PFSK-1 (cell line): ENCODE data around the gene WRAP73.

Experiments
- FOXP2 ChIP-seq: optimal IDR thresholded peaks from 2 replicates; pipeline ENCODE3; 2011; ENCODE audit warnings: borderline replicate concordance, control low read depth, inconsistent platforms; ENCODE audit not compliant: insufficient read depth; ENCODE audit errors: extremely low read length, extremely low read depth
- POLR2AphosphoS5 ChIP-seq: IDR thresholded peaks from 2 replicates; pipeline ENCODE4 v1.6.1; 2012; ENCODE audit warnings: low read depth, mild to moderate bottlenecking, control low read depth, low read length, moderate library complexity
- REST ChIP-seq, 2 experiments: IDR thresholded peaks; 2 replicates each; pipeline versions ENCODE4 v1.6.1 to v1.8.0; 2011 to 2012; ENCODE audit warnings: low read depth in 2 of 2, low read length in 2 of 2, control low read depth in 1 of 2, inconsistent platforms in 1 of 2, mild to moderate bottlenecking in 1 of 2, moderate library complexity in 1 of 2; ENCODE audit not compliant: insufficient read depth in 1 of 2
- SIN3A ChIP-seq: IDR thresholded peaks from 2 replicates; pipeline ENCODE4 v1.6.1; 2012; ENCODE audit warnings: mild to moderate bottlenecking, low read length, moderate library complexity, borderline replicate concordance; ENCODE audit not compliant: insufficient read depth
- TAF1 ChIP-seq: IDR thresholded peaks from 2 replicates; pipeline ENCODE4 v1.6.1; 2012; ENCODE audit warnings: low read length, control low read depth, borderline replicate concordance; ENCODE audit not compliant: insufficient read depth

WRAP73 gene

GRCh38 chr1:3630914-3631313 is 19.0 kb downstream of the WRAP73 start:
- TF ChIP-seq FOXP2 = no peak
- TF ChIP-seq TAF1 = no peak
- no peak for TF ChIP-seq REST (IDR thresholded peaks at IDR 0.05; ENCODE audit: insufficient read depth in 1 of 2, low read depth in 2 of 2, low read length in 2 of 2)
- TF ChIP-seq SIN3A = no peak

- TF ChIP-seq TAF1 = no peak
- no peak for TF ChIP-seq REST (IDR thresholded peaks at IDR 0.05; ENCODE audit: insufficient read depth in 1 of 2, low read depth in 2 of 2, low read length in 2 of 2)
- TF ChIP-seq SIN3A = no peak
- no peak for TF ChIP-seq POLR2AphosphoS5
- TF ChIP-seq FOXP2 = no peak
Measured at GRCh38 chr1:3630161-3630611, 19.7 kb downstream of the WRAP73 start.

GRCh38 chr1:3629561-3630160 is 20.2 kb downstream of the WRAP73 start:
- TF ChIP-seq POLR2AphosphoS5 = no peak
- no peak for TF ChIP-seq SIN3A
- TF ChIP-seq REST (IDR thresholded peaks at IDR 0.05; ENCODE audit: insufficient read depth in 1 of 2, low read depth in 2 of 2, low read length in 2 of 2) = no peak
- TF ChIP-seq FOXP2 = no peak
- TF ChIP-seq TAF1 = no peak

- TF ChIP-seq POLR2AphosphoS5 (no peak), REST (IDR thresholded peaks at IDR 0.05; ENCODE audit: insufficient read depth in 1 of 2, low read depth in 2 of 2, low read length in 2 of 2) (no peak), TAF1 (no peak), FOXP2 (no peak), SIN3A (no peak)
Measured at GRCh38 chr1:3628445-3628844, 21.5 kb downstream of the WRAP73 start.

GRCh38 chr1:3627515-3628253 is 22.2 kb downstream of the WRAP73 start:
- TF ChIP-seq SIN3A (no peak), REST (IDR thresholded peaks at IDR 0.05; ENCODE audit: insufficient read depth in 1 of 2, low read depth in 2 of 2, low read length in 2 of 2) (no peak), FOXP2 (no peak), POLR2AphosphoS5 (no peak), TAF1 (no peak)
